ENCODE data around the gene LHPP. TPM values are rescaled to one million over a fixed set of nuclear protein-coding genes. Genes with fewer than 3 reads are reported as not detected.

Gene LHPP
- polyA plus RNA-seq, 6 donors from 2014 or later = 30.5 to 89.2 (median 55.6) TPM

DNA sequence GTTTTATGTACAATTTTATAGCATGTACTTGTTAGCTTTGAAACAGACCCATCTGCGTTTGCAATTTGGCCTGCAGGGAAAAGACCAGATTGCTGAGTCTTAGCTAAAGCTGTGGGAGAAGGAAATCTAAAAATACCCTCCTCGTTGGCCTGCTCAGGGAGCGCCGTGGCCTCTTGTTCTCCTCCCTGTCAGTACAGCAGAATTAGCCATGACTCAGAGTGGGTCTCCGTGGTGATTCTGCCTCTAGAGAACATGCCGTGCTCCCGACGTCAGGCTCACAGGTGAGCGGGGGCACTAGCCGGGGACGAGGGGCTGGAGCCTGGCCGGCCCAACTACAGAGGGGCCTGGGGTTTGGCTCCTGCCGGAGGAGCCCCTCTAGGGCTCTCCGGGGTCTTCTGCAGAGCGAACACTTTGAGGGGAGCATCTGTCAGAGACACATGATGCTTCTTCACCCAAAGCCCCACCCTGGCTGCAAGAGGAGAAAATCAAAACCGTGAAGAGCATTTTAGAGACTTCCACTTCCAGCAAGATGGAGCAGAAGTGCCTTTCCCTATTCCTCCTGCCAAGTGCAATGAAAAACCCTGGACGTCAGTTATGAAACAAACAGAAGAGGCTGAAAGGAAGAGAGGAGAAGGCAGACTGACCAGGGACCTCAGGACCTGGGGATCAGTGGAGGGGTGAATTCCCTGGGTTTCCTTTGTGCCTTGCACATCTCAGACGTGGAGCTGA lies 98.9 kb downstream of the LHPP start:
- Mint-ChIP-seq H3K27me3 (no peaks in the 10 kb centered on the region), H3K27ac (peak overlapping the region in 3 of 6 donors; percentile 20 to 52 (median 30)), H3K4me1 (peaks cover 11 to 57% (median 41%) of the 10 kb centered on the region in 3 donors), H3K4me3 (peak overlapping the region in 3 of 8 donors; percentile 41 to 57 (median 45)), H3K36me3 (peaks cover 0 to 9% of the 10 kb centered on the region in 2 donors), H3K9me3 (peaks cover 0 to 13% (median 6%) of the 10 kb centered on the region in 7 donors)
- DNase-seq = no peak
- ATAC-seq (ENCODE audit: low read depth in 2 of 2) = no peak

GRCh38 chr10:124561206-124561605 lies 99.6 kb downstream of the LHPP start:
- Mint-ChIP-seq H3K4me3 (peak overlapping the region in 1 of 8 donors; percentile 1), H3K4me1 (peaks cover 16 to 60% (median 48%) of the 10 kb centered on the region in 3 donors), H3K9me3 (peaks cover 0 to 13% (median 6%) of the 10 kb centered on the region in 7 donors), H3K36me3 (peaks cover 0 to 9% of the 10 kb centered on the region in 2 donors), H3K27ac (peak overlapping the region in 1 of 6 donors; percentile 58), H3K27me3 (no peaks in the 10 kb centered on the region)
- no peak for ATAC-seq (ENCODE audit: low read depth in 2 of 2)
- no peak for DNase-seq

DNA sequence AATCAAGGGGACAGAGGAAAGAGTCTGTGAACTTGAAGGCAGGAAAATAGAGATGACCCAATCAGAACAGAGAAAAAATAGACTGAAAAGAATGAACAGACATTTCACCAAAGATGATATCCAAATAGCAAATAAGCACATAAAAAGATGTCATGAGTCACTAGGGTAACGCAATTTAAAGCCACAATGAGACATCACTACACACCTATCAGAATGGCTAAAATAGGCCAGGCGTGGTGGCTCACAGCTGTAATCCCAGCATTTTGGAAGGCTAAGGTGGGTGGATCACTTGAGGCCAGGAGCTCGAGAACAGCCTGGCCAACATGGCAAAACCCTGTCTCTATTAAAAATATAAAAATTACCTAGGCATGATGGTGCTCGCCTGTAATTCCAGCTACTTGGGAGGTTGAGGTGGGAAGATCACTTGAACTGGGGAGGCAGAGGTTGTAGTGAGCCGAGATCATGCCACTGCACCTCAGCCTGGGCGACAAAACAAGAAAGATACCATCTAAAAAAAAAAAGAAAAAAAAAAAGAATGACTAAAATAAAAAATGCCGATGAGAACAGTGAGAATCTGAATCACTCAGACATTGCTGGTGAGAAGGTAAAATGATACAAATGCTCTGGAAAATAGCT lies 100.9 kb downstream of the LHPP start:
- H3K4me1 Mint-ChIP-seq = peaks cover 24 to 61% (median 53%) of the 10 kb centered on the region in 3 donors
- no peaks in the 10 kb centered on the region for H3K27me3 Mint-ChIP-seq
- ATAC-seq (ENCODE audit: low read depth in 2 of 2) (no peak), DNase-seq (no peak)
- H3K27ac Mint-ChIP-seq = peak overlapping the region in 1 of 6 donors; percentile 84
- peaks cover 0 to 9% of the 10 kb centered on the region in 2 donors for H3K36me3 Mint-ChIP-seq
- H3K9me3 Mint-ChIP-seq = peaks cover 0 to 13% (median 6%) of the 10 kb centered on the region in 7 donors
- H3K4me3 Mint-ChIP-seq = no peak overlapping the region

GRCh38 chr10:124563320-124564040 lies 101.9 kb downstream of the LHPP start:
- Mint-ChIP-seq H3K27me3 (no peaks in the 10 kb centered on the region), H3K9me3 (peaks cover 0 to 13% (median 6%) of the 10 kb centered on the region in 7 donors), H3K27ac (no peak overlapping the region), H3K4me1 (peaks cover 26 to 64% (median 57%) of the 10 kb centered on the region in 3 donors), H3K36me3 (peaks cover 0 to 9% of the 10 kb centered on the region in 2 donors), H3K4me3 (no peak overlapping the region)
- ATAC-seq (ENCODE audit: low read depth in 2 of 2) (no peak), DNase-seq (no peak)

- Mint-ChIP-seq H3K4me3 (peak overlapping the region in 2 of 8 donors; percentile 43 to 74), H3K27ac (peak overlapping the region in 2 of 6 donors; percentile 17 to 67), H3K4me1 (peaks cover 36 to 72% (median 65%) of the 10 kb centered on the region in 3 donors), H3K36me3 (peaks cover 0 to 9% of the 10 kb centered on the region in 2 donors), H3K27me3 (no peaks in the 10 kb centered on the region), H3K9me3 (peaks cover 0 to 13% (median 6%) of the 10 kb centered on the region in 7 donors)
- DNase-seq = no peak
- no peak for ATAC-seq (ENCODE audit: low read depth in 2 of 2)
Measured at GRCh38 chr10:124564881-124565280, 103.3 kb downstream of the LHPP start.

GRCh38 chr10:124565565-124566221 lies 104.1 kb downstream of the LHPP start:
- Mint-ChIP-seq H3K36me3 (peaks cover 0 to 9% of the 10 kb centered on the region in 2 donors), H3K4me3 (peak overlapping the region in 2 of 8 donors; percentile 25 to 26), H3K27ac (peak overlapping the region in 4 of 6 donors; percentile 9 to 66 (median 23)), H3K27me3 (no peaks in the 10 kb centered on the region), H3K4me1 (peaks cover 37 to 74% (median 67%) of the 10 kb centered on the region in 3 donors), H3K9me3 (peaks cover 0 to 12% (median 6%) of the 10 kb centered on the region in 7 donors)
- ATAC-seq (ENCODE audit: low read depth in 2 of 2) (peak; percentile 50 to 54), DNase-seq (no peak)

GRCh38 chr10:124566222-124566888 lies 104.7 kb downstream of the LHPP start:
- peaks cover 0 to 9% of the 10 kb centered on the region in 2 donors for H3K36me3 Mint-ChIP-seq
- no peaks in the 10 kb centered on the region for H3K27me3 Mint-ChIP-seq
- H3K4me3 Mint-ChIP-seq = peak overlapping the region in 3 of 8 donors; percentile 26 to 42 (median 37)
- ATAC-seq (ENCODE audit: low read depth in 2 of 2) = no peak
- no peak for DNase-seq
- peaks cover 41 to 79% (median 70%) of the 10 kb centered on the region in 3 donors for H3K4me1 Mint-ChIP-seq
- H3K9me3 Mint-ChIP-seq = peaks cover 0 to 10% (median 6%) of the 10 kb centered on the region in 7 donors
- H3K27ac Mint-ChIP-seq = peak overlapping the region in 4 of 6 donors; percentile 20 to 66 (median 25)

DNA sequence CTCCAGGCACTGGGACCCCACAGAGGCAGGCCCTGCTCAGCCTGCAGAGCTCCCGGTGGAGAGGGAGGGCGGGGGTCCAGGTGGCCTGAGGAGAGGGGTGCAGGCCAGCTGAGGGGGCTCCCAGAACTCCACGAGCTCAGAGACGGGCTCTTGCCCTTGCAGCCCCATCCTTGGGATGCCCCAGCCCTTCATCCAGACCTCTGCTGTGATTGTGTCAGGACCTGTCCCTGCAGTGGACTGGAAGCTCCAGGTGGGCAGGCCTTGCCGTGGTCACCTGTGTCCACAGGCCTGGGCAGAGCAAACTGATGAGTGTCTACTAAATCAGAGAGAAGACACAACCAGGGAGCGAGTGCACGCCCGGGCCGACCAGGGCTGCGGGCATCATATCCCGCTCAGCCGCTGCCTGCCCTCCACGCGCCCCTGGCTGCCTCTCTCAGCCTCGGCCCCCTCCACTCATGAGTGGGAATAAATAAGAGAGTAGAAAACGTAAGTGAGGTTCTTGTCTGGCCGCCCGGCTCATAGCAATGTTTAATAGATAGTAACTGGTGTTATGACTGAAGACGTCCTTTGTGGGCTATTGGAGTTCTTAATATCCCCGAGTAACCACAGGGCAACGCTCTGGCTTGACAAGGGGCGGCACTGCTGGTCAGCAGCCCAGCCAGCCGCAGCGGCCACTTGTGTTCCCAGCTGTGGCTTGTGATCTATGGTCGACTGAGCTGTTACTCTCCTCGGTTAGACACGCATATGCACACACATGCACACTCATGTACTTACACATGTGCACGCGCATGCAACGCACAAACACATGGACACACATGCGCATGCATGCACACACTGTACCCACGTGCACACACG lies 105.6 kb downstream of the LHPP start:
- peak overlapping the region in 1 of 8 donors; percentile 65 for H3K4me3 Mint-ChIP-seq
- ATAC-seq (ENCODE audit: low read depth in 2 of 2) (no peak), DNase-seq (no peak)
- peaks cover 0 to 3% (median 0%) of the 10 kb centered on the region in 7 donors for H3K9me3 Mint-ChIP-seq
- peak overlapping the region in 4 of 6 donors; percentile 23 to 84 (median 76) for H3K27ac Mint-ChIP-seq
- H3K36me3 Mint-ChIP-seq = peaks cover 0 to 7% of the 10 kb centered on the region in 2 donors
- H3K27me3 Mint-ChIP-seq = no peaks in the 10 kb centered on the region
- peaks cover 42 to 83% (median 75%) of the 10 kb centered on the region in 3 donors for H3K4me1 Mint-ChIP-seq

DNA sequence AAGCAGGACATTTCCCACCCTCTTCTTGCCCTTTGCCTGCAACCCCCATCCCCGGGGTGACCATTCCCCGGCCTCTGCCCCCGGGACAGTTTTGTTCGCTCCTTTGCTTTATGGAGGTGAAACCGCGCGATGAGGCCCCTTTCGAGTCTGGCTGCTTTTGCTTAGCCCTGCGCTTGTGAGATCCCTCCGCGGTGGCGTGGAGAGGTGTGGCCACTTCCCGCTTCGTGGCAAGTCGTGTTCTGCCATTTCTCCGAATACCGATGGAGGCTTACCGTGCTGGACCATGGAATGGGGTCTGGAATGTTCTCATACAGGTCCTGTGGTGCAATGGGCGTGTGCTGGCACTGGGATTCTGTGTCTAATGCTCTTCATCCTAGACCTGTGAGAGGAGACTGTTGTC lies 106.7 kb downstream of the LHPP start:
- H3K4me3 Mint-ChIP-seq = peak overlapping the region in 2 of 8 donors; percentile 4 to 35
- no peaks in the 10 kb centered on the region for H3K27me3 Mint-ChIP-seq
- peaks cover 42 to 81% (median 74%) of the 10 kb centered on the region in 3 donors for H3K4me1 Mint-ChIP-seq
- DNase-seq (no peak), ATAC-seq (ENCODE audit: low read depth in 2 of 2) (no peak)
- H3K36me3 Mint-ChIP-seq = peaks cover 0 to 7% of the 10 kb centered on the region in 2 donors
- H3K9me3 Mint-ChIP-seq = no peaks in the 10 kb centered on the region
- peak overlapping the region in 1 of 6 donors; percentile 95 for H3K27ac Mint-ChIP-seq

DNA sequence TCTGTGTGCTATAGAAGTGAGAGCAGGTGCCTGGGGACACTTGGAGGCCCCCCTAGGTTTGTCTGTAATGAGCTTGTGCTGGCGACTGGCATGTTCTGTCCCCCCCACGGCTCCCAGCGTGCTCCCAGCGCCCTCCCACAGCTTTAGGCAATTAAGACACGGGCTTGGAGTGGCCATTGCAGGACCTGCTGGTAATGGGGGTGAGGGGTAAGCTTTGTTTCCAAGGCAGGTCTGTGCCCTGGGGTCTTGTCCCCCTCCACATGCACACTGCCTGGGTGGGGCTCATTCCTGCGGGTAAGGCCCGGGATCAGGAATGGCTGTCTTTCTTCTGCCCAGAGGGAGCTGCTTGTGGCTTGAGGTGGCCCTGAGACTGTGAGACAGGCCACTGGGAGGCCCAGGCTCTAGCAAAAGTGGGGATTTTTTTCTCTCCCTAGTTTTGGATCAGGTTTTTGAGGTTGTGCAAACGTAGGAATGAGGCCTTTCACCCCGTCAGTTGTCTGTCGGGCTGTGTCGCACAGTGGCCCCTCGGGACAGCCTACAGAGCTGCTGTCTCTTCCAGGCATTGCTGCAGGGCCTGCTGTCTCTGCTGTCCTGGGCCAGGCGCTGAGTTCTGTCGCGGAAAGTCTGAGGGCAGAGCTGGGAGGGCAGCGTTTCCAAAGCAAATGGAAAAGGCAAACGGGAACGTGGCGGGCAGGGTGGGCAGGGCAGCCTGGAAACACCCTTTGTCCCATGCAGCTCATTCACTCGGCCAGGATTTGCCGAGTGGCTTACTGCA lies 107.4 kb downstream of the LHPP start:
- H3K4me1 Mint-ChIP-seq = peaks cover 42 to 78% (median 78%) of the 10 kb centered on the region in 3 donors
- H3K27me3 Mint-ChIP-seq = no peaks in the 10 kb centered on the region
- H3K27ac Mint-ChIP-seq = peak overlapping the region; percentile 58 to 95 (median 88)
- DNase-seq = no peak
- no peak for ATAC-seq (ENCODE audit: low read depth in 2 of 2)
- peaks cover 0 to 7% of the 10 kb centered on the region in 2 donors for H3K36me3 Mint-ChIP-seq
- peak overlapping the region in 1 of 8 donors; percentile 37 for H3K4me3 Mint-ChIP-seq
- no peaks in the 10 kb centered on the region for H3K9me3 Mint-ChIP-seq
